Measurements from ENCODE around the gene WWOX. TPM values are rescaled to one million over a fixed set of nuclear protein-coding genes. Genes with fewer than 3 reads are reported as not detected.

The WWOX gene
- total RNA-seq, 1 donor from 2014 or later: 8.9 TPM

DNA sequence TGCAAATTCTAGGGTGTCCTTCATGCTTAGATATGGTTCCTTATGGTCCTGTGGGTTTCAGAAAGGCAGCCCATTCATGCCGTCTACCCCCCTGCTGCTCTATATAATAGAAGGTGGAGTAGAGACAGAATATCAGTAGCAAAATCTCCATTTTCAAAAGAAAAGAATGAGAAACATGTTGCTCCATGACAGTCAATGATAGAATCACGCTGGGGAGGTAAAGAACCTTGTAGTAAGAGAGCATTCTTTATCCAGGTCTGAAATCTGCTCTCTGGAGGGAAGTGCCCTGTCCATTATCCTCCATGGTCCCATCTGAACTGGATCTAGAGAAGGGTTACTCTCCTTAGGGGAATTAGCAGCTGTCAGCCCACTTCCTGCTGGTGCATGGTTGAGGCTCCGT lies 272.8 kb downstream of the WWOX start:
- no peak for DNase-seq
- TF ChIP-seq, protein P1, sequence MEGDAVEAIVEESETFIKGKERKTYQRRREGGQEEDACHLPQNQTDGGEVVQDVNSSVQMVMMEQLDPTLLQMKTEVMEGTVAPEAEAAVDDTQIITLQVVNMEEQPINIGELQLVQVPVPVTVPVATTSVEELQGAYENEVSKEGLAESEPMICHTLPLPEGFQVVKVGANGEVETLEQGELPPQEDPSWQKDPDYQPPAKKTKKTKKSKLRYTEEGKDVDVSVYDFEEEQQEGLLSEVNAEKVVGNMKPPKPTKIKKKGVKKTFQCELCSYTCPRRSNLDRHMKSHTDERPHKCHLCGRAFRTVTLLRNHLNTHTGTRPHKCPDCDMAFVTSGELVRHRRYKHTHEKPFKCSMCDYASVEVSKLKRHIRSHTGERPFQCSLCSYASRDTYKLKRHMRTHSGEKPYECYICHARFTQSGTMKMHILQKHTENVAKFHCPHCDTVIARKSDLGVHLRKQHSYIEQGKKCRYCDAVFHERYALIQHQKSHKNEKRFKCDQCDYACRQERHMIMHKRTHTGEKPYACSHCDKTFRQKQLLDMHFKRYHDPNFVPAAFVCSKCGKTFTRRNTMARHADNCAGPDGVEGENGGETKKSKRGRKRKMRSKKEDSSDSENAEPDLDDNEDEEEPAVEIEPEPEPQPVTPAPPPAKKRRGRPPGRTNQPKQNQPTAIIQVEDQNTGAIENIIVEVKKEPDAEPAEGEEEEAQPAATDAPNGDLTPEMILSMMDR (IDR thresholded peaks at IDR 0.05; ENCODE audit: borderline replicate concordance): no peak
- peaks cover 15% of the 10 kb centered on the region for H3K9me3 ChIP-seq (replicated peaks)
- H3K4me1 ChIP-seq: peaks cover 32% of the 10 kb centered on the region
- intact Hi-C loops (cut with micrococcal nuclease): no loop called here
- no peaks in the 10 kb centered on the region for H3K36me3 ChIP-seq
- H3K4me3 ChIP-seq: no peak overlapping the region
- H3K27me3 ChIP-seq (ENCODE audit: low read depth): no peaks in the 10 kb centered on the region
- H3K27ac ChIP-seq (replicated peaks): no peak overlapping the region

DNA sequence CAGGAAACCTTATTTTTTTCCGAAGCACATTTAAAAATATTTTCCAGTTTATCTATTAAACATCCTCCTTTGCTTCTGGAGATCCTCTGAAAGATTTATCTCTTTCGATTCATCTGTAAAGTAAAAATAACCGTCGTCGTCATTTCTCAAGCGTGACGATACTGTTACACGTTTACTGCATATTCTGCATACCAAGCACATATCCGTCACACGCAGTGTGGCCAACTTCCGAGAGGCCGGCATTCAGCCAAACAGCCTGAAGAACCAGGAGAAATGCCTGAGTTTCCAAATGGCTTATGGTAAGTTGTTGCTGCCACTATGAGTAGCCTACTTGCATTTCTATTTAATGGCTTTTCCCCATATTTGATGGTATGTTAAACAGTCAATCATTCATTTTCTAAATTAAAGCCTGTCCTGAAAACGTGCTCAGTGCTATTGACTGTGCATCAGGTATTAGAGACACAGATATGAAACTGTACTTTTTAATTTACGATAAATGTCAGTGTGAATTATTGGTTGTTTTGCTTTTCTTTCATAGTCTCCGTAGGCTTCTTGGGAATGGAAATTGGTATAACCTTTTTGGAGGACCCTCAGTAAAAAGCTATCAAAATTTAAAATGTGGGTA lies 275.7 kb downstream of the WWOX start:
- intact Hi-C loops (cut with micrococcal nuclease): no loop called here
- Histone ChIP-seq H3K36me3 (no peaks in the 10 kb centered on the region), H3K9me3 (replicated peaks) (peaks cover 15% of the 10 kb centered on the region), H3K27me3 (ENCODE audit: low read depth) (no peaks in the 10 kb centered on the region), H3K27ac (replicated peaks) (no peak overlapping the region), H3K4me1 (peaks cover 14% of the 10 kb centered on the region), H3K4me3 (no peak overlapping the region)
- TF ChIP-seq, protein P1 (IDR thresholded peaks at IDR 0.05; ENCODE audit: borderline replicate concordance): no peak
- DNase-seq: peak; percentile 27

DNA sequence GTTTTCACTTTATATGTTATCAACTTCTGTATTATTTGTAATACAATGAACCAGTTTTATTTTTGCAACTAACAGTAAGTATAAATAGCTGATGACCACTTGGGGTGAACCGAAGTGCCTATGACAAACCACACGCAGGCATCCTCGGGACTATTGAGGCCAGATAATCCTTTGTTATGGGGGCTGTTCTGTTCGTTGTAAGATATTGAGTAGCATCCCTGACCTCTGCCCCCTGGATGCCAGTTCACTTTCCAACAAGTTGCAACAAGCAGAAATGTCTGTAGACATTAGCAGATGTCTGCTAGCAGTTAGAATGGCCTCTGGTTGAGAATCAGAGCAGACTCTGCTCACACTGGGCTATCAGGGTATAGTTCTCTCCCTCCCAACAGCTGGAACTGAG lies 277.0 kb downstream of the WWOX start:
- DNase-seq: no peak
- Histone ChIP-seq H3K9me3 (replicated peaks) (peaks cover 7% of the 10 kb centered on the region), H3K27me3 (ENCODE audit: low read depth) (no peaks in the 10 kb centered on the region), H3K27ac (replicated peaks) (no peak overlapping the region), H3K36me3 (no peaks in the 10 kb centered on the region), H3K4me1 (peaks cover 14% of the 10 kb centered on the region), H3K4me3 (no peak overlapping the region)
- intact Hi-C loops (cut with micrococcal nuclease): no loop called here
- TF ChIP-seq, protein P1 (IDR thresholded peaks at IDR 0.05; ENCODE audit: borderline replicate concordance): no peak

DNA sequence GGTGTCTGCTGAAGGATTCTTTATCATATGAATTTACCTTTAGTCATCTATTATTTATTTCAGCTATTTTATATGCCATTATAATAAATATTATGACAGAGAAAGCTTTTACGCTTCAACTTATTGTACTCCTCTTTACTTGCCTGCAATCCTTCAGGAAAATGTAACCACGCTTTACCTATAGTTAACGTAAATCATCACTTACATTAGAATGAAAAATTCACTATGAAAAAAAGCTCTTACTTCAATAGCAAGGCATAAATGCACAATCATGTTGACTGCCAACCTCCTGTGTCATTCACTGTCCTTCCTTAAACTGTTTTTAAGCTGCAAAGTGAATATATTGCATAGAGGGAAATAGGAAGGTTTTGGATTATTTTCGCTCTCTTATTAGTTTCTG lies 277.9 kb downstream of the WWOX start:
- Histone ChIP-seq H3K4me3 (no peak overlapping the region), H3K27ac (replicated peaks) (no peak overlapping the region), H3K27me3 (ENCODE audit: low read depth) (no peaks in the 10 kb centered on the region), H3K36me3 (no peaks in the 10 kb centered on the region), H3K4me1 (peaks cover 14% of the 10 kb centered on the region), H3K9me3 (replicated peaks) (no peaks in the 10 kb centered on the region)
- TF ChIP-seq, protein P1 (IDR thresholded peaks at IDR 0.05; ENCODE audit: borderline replicate concordance): no peak
- intact Hi-C loops (cut with micrococcal nuclease): no loop called here
- DNase-seq: no peak

DNA sequence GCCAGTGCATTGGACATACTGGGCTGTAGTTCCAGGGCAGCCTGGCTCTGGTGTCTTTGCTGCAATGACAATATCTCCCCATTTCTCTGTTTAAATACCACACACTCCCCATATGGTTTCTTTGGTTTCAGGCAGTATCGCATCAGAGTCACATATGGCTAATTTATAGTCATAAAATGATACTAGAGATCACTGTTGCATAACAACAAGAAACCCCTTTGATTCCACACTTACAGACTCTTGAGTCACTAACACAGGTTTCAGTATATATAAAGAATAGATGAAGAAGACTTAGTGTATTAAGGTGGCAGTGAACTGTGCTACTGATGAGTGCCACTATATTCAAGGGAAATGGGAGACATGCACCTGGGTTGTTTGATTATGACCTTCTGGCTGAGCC lies 281.6 kb downstream of the WWOX start:
- intact Hi-C loops (cut with micrococcal nuclease): no loop called here
- Histone ChIP-seq H3K27ac (replicated peaks) (no peak overlapping the region), H3K9me3 (replicated peaks) (no peaks in the 10 kb centered on the region), H3K4me3 (no peak overlapping the region), H3K27me3 (ENCODE audit: low read depth) (no peaks in the 10 kb centered on the region), H3K4me1 (peaks cover 13% of the 10 kb centered on the region), H3K36me3 (no peaks in the 10 kb centered on the region)
- DNase-seq: no peak
- TF ChIP-seq, protein P1 (IDR thresholded peaks at IDR 0.05; ENCODE audit: borderline replicate concordance): no peak

Measured in left ventricle myocardium inferior (tissue), 1 donor.